BLaER1 (cell line): ENCODE results near the gene ITGBL1.

ENCODE experiments used
- H3K27ac ChIP-seq: shearing (Covaris generic); formaldehyde crosslinking; 2 replicates; pipeline ENCODE4 v1.8.1; 2022
- H3K27me3 ChIP-seq: shearing (Covaris generic); formaldehyde crosslinking; 2 replicates; pipeline ENCODE4 v1.8.1; 2022
- H3K36me3 ChIP-seq: shearing (Covaris generic); formaldehyde crosslinking; 2 replicates; pipeline ENCODE4 v1.8.1; 2022
- H3K4me1 ChIP-seq: shearing (Covaris generic); formaldehyde crosslinking; 2 replicates; pipeline ENCODE4 v1.8.1; 2022
- H3K4me2 ChIP-seq: shearing (Covaris generic); formaldehyde crosslinking; 2 replicates; pipeline ENCODE4 v1.8.1; 2022
- H3K4me3 ChIP-seq: shearing (Covaris generic); formaldehyde crosslinking; 2 replicates; pipeline ENCODE4 v1.8.1; 2022
- H3K9ac ChIP-seq: shearing (Covaris generic); formaldehyde crosslinking; 2 replicates; pipeline ENCODE4 v1.8.1; 2022
- H3K9me3 ChIP-seq: shearing (Covaris generic); formaldehyde crosslinking; 2 replicates; pipeline ENCODE4 v1.8.1; 2022
- H4K20me1 ChIP-seq: shearing (Covaris generic); formaldehyde crosslinking; 2 replicates; pipeline ENCODE4 v1.8.1; 2022
- Cebpa-rat ChIP-seq: shearing (Covaris generic); IDR thresholded peaks from 2 replicates; pipeline ENCODE4 v1.8.1; 2022

Gene ITGBL1, protein sequence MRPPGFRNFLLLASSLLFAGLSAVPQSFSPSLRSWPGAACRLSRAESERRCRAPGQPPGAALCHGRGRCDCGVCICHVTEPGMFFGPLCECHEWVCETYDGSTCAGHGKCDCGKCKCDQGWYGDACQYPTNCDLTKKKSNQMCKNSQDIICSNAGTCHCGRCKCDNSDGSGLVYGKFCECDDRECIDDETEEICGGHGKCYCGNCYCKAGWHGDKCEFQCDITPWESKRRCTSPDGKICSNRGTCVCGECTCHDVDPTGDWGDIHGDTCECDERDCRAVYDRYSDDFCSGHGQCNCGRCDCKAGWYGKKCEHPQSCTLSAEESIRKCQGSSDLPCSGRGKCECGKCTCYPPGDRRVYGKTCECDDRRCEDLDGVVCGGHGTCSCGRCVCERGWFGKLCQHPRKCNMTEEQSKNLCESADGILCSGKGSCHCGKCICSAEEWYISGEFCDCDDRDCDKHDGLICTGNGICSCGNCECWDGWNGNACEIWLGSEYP

DNA sequence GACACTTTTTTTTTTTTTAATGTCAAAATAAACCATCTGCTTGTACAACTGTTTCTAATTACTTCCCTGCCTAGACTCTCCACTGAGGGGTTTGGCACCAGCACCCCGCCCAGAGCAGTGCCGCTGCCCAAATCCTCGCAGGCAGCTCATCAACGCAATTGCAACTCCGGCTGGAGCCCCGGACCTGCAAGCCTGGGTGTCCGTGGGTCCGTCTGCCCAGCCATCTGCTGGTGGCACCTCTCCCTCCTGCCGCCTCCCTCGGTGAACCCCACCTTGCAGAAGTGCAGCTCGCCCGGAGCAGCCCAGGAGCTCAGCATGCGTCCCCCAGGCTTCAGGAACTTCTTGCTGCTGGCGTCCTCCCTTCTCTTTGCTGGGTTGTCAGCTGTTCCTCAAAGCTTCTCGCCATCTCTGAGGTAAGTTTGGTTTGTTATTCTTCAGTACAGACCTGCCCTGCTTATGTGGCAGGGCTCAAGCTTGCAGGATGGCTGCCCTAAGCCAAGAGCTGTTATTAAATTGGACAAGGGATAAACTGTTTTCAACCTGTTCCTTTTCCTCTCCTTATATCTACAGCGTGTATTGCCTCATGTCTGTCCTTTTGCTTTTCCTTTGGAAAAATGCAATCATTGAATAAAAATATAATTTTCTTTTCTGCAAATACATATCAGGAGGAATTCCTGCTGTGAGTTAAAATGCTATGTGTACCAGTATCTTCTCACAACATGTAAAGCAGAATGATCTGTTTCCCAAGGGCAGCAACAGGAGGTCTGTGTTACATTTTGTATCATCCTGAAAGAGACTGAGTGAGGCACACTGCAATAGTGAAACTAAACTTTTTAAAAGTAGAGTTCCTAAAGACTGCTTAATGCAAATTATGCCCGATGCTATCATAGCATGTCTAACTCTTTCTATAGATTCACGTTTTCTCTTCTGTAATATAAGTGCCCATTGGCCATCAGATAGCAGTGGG lies at the start of gene ITGBL1:
ITGBL1 (plus strand) TSS at position 157 of the 967 bp plus-strand sequence; CDS start at position 316, 159 bp downstream.
- no peak within 1 kb of the TSS for H3K4me3 ChIP-seq
- no peak for TF ChIP-seq Cebpa-rat

DNA sequence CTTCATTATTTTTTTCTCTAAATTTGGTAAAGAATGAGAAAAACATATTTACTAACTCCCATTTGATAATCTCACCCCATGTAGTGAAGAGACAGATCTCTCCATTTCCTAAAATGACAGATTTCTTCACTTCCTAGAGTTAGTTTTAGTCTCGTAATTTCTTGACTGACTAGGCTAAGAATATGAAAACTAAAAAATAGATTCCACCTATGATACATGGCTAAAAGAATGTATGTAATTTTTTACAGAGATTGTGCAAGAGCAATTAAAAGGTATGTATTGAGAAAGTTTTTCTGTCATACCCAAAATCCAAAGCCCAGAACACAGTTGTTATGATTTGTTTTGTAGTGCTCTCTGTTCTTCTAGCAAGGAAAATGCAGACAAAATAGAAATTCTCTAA lies 45.7 kb upstream of the ITGBL1 start:
- no peaks in the 10 kb centered on the region for H3K27me3 ChIP-seq
- H3K9me3 ChIP-seq = no peaks in the 10 kb centered on the region
- no peaks in the 10 kb centered on the region for H3K36me3 ChIP-seq
- H3K9ac ChIP-seq = no peak overlapping the region
- no peak overlapping the region for H3K27ac ChIP-seq
- no peak for TF ChIP-seq Cebpa-rat
- no peak overlapping the region for H3K4me3 ChIP-seq
- no peak overlapping the region for H3K4me2 ChIP-seq
- no peaks in the 10 kb centered on the region for H3K4me1 ChIP-seq
- no peaks in the 10 kb centered on the region for H4K20me1 ChIP-seq

More for the DNA sequence above, at the start of gene ITGBL1:
- Histone ChIP-seq H3K27me3 (no peaks in the 10 kb centered on the region), H4K20me1 (no peaks in the 10 kb centered on the region), H3K9me3 (no peaks in the 10 kb centered on the region), H3K4me1 (no peaks in the 10 kb centered on the region), H3K27ac (no peak within 1 kb of the TSS), H3K36me3 (no peaks in the 10 kb centered on the region), H3K9ac (no peak within 1 kb of the TSS), H3K4me2 (peak within 1 kb of the TSS; percentile 14; the same call in 1 of the 2 replicates)

DNA sequence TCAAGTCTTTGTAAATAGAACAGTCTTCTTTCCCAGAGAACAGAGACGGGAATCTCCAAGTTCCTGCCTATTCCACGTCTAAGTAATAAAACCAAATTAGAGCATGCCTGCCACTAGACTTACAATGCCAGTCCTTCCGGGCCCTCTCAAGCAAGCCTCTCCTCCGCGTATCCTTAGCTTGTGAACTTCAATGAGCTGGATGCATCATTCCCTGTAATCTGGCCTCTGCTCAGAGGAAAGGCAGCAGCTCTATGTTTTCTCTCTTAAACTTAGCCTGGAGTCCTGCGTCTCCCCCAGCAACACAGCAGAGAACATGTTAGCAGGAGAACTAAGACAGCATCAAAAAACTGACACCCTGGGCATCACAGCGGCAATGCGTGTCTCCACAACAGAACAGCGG lies 44.3 kb upstream of the ITGBL1 start:
- TF ChIP-seq Cebpa-rat = no peak
- H3K4me3 ChIP-seq = no peak overlapping the region
- no peak overlapping the region for H3K27ac ChIP-seq
- H3K4me1 ChIP-seq = no peaks in the 10 kb centered on the region
- H3K9me3 ChIP-seq = no peaks in the 10 kb centered on the region
- no peak overlapping the region for H3K4me2 ChIP-seq
- no peaks in the 10 kb centered on the region for H4K20me1 ChIP-seq
- no peaks in the 10 kb centered on the region for H3K36me3 ChIP-seq
- no peaks in the 10 kb centered on the region for H3K27me3 ChIP-seq
- H3K9ac ChIP-seq = no peak overlapping the region

DNA sequence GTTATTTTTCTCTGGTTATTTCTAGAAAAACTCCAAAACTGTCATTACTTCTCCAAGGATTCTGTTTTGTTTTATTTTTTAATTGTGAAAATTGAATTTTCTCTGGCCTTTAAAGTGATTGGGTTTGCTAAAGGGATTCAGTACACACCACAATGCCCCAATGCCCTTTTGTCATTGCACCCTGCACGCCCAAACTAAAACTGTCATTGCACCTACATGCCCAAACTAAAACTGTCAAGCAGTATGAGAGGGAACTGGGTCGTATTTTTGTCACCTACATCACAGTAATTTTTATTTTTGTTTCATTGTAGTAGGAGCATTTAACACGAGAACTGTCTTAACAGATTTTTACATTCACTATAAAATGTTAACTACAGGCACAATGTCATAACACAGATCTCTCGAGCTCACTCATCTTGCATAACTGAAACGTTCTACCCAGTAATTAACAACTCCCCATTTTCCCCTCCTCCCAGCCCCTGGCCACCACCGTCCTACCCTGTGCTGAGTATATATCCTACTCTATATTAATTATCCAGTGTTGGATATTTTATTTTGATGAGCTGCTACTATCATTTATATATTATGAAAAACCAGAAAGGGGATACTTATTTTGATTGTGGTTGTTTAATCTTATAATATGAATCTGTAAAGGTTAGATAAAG lies 43.4 kb upstream of the ITGBL1 start:
- Histone ChIP-seq H3K4me1 (no peaks in the 10 kb centered on the region), H3K27ac (no peak overlapping the region), H3K27me3 (no peaks in the 10 kb centered on the region), H3K9me3 (no peaks in the 10 kb centered on the region), H3K9ac (no peak overlapping the region), H4K20me1 (no peaks in the 10 kb centered on the region), H3K4me2 (no peak overlapping the region), H3K36me3 (no peaks in the 10 kb centered on the region), H3K4me3 (no peak overlapping the region)
- TF ChIP-seq Cebpa-rat = no peak

DNA sequence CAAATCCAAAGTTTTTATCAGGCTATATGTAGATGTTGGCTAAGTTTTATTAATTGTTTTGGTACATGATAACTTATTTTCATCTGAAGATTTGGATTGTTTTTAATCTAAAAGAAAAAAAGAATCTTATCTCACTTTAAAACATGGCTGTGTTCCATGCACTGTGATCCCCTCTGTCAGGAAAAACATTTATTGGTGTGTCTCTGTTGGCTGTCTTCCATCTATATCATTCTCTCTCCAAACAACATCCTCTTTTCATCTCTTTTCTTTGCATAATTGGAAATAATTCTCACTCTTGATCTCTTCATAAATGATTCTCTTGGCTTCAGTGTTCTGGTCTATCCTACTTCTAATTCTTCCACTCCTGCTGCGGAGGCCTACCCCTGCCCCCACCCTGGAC lies 40.4 kb upstream of the ITGBL1 start:
- no peak overlapping the region for H3K4me2 ChIP-seq
- H3K9me3 ChIP-seq = peaks cover 10% of the 10 kb centered on the region
- H3K36me3 ChIP-seq = no peaks in the 10 kb centered on the region
- no peaks in the 10 kb centered on the region for H3K4me1 ChIP-seq
- no peak for TF ChIP-seq Cebpa-rat
- H4K20me1 ChIP-seq = no peaks in the 10 kb centered on the region
- no peaks in the 10 kb centered on the region for H3K27me3 ChIP-seq
- H3K27ac ChIP-seq = no peak overlapping the region
- no peak overlapping the region for H3K4me3 ChIP-seq
- H3K9ac ChIP-seq = no peak overlapping the region

DNA sequence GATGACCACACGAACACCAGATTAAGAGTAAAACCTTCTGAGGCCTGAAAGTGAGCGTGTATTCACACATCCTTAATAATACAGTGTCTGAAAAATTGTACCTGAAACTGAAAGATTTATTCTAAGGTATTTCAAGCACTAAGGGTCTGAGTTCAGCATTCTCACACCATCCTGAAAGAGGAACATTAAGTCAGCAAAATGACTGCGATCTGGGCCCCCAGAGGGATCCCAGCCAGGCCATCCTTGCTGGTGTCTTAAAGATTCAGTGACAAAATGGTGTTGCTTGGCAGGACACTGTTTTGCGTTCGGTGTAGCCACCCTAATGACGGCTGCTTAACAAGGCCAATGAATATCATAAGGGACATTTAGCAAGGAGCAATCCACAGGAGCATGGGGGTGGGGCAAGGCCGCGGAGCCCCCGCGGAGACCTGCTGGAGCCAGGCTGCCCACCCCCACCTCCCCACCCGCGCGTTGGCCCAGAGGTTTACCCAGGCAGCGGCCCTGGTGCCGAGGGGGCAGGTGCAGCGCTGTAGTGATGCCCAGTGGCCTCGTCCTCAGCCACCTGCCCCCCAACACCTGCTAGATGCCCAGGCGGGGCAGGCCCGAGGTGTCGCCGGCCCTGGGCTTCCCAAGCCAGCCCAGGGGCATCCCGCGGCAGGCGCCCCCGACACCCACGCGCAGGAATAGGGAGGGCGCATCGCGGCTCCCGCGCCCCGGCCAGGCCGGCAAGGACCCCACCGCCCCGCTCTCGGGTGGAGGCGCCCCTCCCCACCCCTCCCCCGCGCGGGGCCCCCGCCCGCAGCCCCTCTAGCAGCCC lies 36.9 kb upstream of the ITGBL1 start:
- Histone ChIP-seq H3K4me2 (no peak overlapping the region), H3K27me3 (no peaks in the 10 kb centered on the region), H3K4me3 (no peak overlapping the region), H3K9me3 (peaks cover 10% of the 10 kb centered on the region), H3K9ac (no peak overlapping the region), H3K4me1 (no peaks in the 10 kb centered on the region), H3K36me3 (no peaks in the 10 kb centered on the region), H3K27ac (no peak overlapping the region), H4K20me1 (no peaks in the 10 kb centered on the region)
- TF ChIP-seq Cebpa-rat = no peak

DNA sequence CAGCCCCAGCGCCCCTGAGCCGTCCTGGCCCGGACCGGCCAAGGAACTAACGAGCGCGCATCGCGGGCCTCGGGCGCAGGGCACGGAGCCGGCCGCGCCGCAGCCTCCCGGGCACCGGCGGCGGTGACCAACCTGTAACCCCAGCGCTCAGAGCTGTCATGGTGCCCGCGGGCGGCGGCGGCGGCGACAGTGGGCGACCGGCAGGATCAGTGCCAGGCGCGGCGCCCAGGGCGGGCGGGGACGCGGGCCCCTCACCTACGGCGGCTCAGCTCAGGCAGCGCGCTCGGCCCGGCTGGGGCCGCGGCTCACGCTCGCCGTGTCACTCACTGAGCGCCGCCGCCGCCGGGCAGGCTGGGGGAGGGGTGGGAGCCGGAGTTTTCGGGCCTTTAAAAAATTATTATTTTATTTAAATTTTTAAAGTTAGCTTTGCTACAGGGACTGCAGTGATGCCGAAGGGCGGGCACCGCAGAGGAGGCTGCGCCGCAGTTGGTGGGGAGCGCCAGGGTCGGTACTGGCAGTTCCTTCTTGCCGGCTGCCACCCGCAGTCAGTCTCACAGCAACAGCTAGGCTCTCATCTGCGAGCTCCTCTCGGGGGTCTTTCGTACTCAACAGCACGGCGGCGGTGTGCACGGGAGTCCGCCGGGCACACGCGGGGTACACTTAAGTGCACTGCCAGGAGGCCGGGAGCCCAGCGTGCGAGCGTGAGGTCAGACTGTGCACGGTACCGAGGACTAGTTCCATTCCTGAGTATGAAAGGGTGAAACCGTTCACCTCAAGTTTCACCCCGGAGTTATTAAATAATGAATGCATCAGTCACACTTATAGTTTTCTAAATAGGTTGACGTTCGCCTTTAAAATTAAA lies 36.1 kb upstream of the ITGBL1 start, which contains the start of gene NALCN:
NALCN (minus strand) TSS at position 328 of the 862 bp plus-strand sequence. CDS start 17,382 bp downstream, outside the sequence.
- H3K4me1 ChIP-seq = no peaks in the 10 kb centered on the region
- peaks cover 10% of the 10 kb centered on the region for H3K9me3 ChIP-seq
- TF ChIP-seq Cebpa-rat = no peak
- H3K27me3 ChIP-seq = no peaks in the 10 kb centered on the region
- no peak within 1 kb of the TSS for H3K27ac ChIP-seq
- no peak within 1 kb of the TSS for H3K9ac ChIP-seq
- no peak within 1 kb of the TSS for H3K4me3 ChIP-seq
- no peaks in the 10 kb centered on the region for H3K36me3 ChIP-seq
- H4K20me1 ChIP-seq = no peaks in the 10 kb centered on the region
- H3K4me2 ChIP-seq = no peak within 1 kb of the TSS

DNA sequence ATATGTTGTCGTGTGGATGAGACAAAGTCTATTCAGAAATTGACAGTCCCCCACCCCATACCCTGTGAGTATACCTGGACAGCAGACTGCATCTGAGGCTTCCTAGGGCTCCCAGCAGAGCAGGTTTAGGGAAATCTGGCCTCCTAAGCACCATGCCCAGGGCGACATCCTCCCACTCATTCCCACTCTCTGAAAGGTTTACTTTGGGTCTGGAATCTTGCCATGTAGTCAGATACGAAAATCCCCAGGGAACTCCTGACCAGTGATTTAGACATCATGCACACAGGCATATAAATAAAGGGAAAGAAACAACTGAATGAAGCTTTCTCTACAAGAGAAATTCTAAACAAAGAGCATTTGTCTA lies 35.5 kb upstream of the ITGBL1 start:
- Histone ChIP-seq H3K27me3 (no peaks in the 10 kb centered on the region), H3K4me1 (no peaks in the 10 kb centered on the region), H3K27ac (no peak overlapping the region), H3K4me3 (no peak overlapping the region), H3K9ac (no peak overlapping the region), H3K36me3 (no peaks in the 10 kb centered on the region), H3K9me3 (peaks cover 10% of the 10 kb centered on the region), H3K4me2 (no peak overlapping the region), H4K20me1 (no peaks in the 10 kb centered on the region)
- no peak for TF ChIP-seq Cebpa-rat
